Astrocyte (in vitro differentiated cells and primary cell): ENCODE data around the gene SDK1.

Experiments used
- CTCF ChIP-seq: IDR thresholded peaks from 2 replicates; pipeline ENCODE4 v1.5.1; 2011; ENCODE audit warnings: low read depth, mild to moderate bottlenecking, inconsistent platforms, low read length, moderate library complexity; ENCODE audit not compliant: insufficient read depth
- EZH2 ChIP-seq: IDR thresholded peaks from 2 replicates; pipeline ENCODE4 v1.6.1; 2012; ENCODE audit warnings: mild to moderate bottlenecking, low read length, inconsistent platforms; ENCODE audit not compliant: insufficient read depth

- TF ChIP-seq EZH2 (no peak), CTCF (no peak)
Measured at GRCh38 chr7:3578399-3578798, 277.3 kb downstream of the SDK1 start.
